Stimulated activated CD8-positive, alpha-beta memory T cell treated with anti-CD3 and anti-CD28 coated beads, Interleukin-4, amount 100 ng/mL, for 4 hours (primary cell): ENCODE measurements around the gene HES3.

Experiments
- DNase-seq, 2 donors: peaks; one replicate each; pipeline ENCODE4 v3.0.0-alpha.2; 2020; ENCODE audit warnings: low read depth in 2 of 2, low spot score in 1 of 2

The HES3 gene

DNA sequence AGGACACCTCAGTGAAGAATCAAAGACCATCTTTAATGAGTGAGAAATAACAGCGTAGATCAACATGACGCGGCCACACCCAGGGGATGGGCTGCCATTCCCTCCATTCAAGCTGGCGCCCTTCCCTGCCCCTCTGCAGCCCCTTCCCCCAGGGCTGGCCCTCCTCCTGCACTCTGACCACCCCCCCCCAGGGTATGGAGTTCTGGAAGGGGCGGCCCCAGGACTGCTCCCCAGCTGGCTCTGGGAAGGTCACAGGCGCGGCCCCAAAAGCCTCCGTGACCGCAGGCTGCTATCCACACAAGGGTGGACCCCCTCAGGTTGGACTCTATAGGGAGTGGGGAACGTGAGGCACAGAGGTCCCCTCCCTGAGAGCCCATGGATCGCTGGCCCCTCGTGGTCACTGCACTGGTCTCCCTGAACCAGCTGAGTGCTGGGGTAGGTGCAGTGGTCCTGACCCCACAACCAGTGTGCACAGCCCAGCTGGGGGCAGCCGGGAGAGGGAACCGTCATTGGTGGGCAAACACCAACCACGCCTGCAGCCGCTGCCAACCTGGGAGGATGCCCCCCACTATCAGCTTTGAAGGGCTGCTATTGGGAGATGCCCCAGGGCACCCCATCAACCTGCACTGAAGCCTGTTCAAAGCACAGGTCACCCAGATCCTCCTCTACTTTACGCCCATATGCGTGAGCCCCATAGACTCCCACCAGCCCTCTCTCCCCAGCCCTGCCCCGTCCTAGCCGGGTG lies 33.0 kb downstream of the HES3 start:
- no peak for DNase-seq

DNA sequence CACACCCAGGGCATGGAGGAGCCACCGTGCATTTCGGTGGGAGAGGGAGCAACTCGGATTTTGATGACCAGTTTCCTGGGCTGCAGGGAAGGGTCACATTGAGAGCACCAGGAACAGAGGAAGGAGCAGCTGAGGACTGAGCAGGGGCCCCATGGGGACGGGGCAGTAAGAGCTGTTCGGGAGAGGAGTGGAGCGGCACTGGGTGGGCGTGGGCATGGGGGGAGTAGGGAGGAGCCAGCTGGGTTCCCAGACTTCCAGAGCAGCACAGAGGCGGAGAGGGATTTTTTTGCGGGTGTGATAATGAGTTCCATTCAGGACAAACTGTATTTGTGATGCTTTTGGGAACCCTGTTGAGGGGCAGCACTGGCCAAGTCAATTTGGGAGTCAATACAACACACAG lies 34.3 kb downstream of the HES3 start:
- no peak for DNase-seq

DNA sequence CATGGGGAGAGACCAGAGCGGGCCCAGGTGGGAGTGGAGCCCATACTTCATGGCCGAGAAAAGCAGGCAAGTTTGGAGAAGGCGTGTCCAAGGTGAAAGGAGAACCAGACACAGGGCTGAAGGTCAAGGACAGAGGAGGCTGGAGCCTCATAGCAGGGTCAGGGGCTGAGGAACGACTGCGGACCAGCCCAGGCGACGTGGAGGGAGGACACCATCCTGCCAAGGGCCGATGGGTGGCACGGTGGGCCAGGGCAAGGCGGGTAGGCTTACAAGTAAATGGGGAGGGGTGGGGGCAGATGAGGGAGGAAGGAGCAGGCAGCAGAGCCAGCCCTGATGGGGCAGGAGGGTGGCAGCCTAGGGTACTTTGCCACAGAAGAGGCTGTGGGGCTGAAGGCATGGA lies 35.1 kb downstream of the HES3 start:
- no peak for DNase-seq

DNA sequence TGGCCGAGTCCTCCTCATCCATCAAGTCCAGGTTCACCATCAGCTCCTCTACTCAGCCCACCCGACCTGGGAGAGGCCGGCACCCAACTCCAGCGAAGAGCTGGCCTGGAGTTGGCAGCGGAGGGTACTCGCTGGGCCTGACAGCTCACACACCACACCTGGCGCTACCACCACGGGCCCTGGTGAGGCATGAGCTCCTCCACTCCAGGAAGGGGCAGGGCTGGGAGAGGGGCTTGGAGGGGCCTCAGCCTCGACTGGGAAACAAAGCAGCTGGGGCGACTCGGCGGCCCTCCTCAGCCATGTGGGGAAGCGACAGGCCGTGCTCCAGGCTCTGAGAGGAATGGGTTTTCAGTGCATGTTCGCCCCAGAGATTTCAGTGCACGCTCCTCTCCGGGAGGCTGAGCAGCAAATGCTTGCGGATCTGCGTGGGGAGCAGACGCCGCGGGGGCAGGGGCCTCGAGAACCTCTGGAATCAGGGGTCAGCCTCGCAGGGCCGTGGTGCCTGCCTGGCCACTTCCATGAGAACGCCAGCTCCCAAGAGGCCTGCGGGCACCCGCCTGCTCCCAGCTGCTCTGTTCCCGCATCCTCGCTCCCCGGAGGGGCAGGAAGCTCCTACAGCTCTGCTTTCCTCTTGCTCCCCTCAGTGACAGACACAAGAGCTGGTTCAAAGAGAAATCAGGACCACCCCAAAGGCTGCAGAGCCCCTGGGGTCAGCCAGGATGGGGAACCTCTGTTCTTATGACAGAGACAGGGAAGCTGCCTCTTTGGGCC lies 35.8 kb downstream of the HES3 start:
- no peak for DNase-seq

DNA sequence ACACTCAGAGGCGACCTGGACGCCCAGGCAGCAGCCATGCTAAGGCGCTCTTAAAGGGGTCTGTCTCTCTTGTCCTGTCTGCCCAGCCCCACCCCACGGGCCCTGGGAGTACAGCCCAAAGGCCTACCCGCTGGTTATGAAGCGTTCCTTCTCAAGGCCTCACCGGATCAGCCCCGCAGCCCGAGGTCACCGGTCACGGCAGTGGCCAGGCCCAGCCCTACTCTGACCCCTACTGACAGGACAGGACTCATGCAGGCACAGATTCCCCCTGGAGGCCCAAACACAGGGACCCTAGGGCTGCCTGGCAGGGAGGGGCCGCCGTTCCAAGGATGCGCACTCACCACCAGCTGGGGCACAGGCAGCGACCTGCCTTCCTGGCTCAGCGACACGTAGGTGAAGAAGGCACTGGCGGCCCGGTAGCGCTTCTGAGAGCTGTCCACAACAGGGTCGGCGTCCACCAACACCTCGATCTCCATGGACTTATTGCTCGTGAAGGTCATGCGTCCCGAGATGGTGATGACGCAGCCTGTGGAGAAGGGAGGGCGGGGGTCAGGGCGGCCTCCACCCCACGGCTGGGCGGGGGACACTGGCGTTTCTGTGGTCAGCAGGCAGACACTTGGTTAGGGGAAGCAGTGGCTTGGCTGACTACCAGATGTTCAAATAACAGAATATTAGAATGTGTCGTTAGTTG lies 36.9 kb downstream of the HES3 start:
- no peak for DNase-seq

DNA sequence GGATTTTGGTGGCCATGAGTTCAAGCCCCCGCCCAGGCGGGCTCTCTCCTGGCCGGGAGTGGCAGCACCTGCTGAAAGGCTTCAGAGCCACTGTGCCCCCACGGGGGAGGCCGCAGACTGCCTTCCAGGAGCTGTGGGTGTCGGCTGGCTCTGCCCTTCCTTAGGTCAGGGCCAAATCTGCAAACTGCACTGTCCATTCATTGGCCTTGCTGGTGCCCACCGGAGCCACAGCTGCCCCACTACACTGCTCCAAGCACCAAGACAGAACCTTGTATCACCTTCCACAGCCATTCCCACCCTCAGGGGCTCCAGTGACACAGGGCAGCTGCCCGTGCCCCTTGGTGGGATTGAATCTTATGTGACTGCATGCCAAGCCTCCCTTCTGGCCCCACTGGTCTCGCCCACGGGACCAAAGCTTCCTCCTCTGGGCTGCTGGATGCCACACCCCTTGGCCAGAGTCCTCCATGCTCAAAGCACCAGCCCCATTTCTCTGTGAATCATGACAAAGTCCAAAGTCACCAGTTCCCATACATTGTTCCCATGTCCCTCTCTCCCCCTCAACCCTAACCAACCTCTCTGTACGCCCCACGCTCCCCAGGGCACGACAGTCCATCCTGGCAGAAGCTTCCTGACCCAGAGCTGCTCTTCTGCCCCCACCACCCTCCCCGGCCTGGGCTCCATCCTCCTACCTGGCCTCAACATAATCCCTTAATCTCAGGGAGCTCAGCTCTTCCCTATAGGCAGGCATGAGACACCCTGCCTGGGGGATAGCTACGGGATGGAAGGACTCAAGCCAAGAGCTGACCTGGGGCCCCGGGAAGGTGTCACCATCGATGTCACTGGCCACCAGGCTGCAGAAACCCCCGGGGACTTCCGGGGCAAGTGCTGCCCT lies 37.8 kb downstream of the HES3 start:
- DNase-seq: no peak

DNA sequence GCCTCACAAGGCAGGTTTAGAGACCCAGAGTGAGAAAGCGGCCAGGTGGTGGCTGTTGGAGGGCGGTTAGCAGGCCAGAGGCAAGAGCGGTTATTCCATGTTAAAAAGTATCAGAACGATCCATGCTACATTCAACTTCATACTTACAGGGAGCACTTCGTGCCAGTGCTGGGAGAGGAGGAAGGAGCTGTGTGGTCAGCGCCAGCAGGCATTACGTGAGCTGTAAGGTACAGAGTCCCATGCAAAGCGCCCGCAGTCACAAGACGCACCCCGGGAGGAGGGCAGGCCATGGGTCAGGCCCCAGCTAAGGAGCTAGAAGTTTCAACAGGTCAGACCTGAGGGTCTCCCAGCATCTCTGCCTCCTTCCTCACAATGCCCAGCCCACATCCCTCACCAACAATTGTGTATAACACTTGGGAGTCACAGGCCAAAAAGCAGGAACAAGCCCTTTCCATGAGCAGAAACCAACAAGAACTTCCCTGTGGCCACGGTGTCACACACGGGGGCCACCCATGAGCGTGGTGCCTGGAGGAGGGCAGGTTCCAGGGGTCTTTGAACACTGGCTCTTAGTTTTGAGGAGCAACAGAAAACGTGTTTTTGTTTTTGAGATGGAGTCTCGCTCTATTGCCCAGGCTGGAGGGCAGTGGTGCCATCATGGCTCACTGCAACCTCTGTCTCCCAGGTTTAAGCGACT lies 38.7 kb downstream of the HES3 start:
- DNase-seq: no peak

DNA sequence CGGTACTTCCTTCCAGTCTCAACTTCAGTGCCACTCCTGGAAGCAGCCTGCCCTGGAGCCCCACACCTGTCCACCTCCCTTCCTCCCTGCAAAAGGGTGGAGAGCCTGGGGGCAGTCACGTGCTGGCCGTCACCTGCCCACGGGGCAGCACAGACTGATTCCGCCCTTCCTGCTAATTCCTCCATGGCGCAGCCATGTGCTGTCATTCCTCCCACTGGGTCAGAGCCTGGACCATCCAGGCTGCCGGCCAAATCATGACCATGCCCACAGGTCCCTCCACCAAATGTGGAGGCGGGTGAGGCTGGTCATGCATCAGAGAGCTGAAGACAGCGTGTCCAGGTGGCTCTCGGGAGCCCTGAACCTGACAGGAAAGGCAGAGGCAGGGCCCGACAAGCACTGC lies 41.4 kb downstream of the HES3 start:
- no peak for DNase-seq

DNA sequence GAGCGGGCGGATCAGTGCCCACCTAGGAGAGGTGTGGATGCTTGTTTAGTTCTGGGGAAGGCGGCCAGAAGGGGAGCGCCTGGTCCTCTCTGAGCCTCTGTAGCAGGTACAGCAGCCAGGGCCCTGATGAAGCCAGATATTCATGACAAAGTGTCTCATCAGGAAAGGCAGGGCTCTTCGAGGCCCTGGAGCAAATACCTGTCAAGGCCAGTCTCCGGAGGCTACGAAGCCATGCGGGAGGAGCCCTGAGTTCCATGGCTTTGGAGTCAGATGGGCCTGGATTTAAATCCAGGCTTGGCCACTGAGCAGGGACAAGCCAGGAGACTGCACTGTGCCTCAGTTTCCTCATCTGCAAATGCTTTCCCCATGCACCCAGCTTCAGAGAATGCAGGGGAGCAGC lies 42.3 kb downstream of the HES3 start:
- DNase-seq: no peak

DNA sequence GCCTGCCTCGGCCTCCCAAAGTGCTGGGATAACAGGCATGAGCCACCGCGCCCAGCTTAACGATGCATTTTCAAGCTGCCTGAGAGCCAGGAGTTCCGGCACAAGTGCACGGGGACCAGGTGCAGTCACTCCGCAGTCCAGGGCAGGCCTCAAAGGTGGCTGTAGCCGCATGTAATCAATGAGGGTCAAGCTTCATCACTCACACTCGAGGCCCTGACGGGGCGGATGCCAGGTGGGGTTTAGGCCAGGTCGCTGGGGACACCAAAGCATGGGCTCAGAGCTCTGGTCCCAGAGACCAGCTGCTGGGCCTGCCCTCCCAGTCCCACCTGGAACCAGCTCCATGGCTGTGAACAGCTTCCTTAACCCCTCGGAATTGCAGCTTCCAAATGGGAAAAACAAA lies 43.0 kb downstream of the HES3 start:
- no peak for DNase-seq

DNA sequence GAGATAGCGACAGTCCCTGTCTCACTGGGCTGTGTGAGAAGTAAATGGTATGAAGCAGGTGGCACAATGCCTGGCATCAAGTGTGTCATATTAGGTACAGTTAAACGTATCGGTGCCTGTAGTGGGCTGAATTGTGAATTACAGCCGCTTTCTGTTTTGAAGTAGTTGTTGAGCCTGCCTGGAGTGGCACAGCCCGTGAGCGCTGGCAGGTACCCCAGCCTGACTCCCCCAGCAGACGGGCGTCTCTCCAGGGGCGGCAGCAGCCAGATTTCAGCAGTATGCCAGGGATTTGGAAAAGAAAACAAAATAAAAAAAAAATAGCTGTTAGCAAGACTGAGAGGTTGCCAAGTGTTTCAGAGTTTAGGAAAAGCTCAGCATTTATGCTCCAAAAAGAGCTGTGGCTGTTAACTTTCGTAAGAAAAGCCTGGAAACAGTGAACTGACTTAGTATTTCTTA lies 43.5 kb downstream of the HES3 start:
- no peak for DNase-seq

DNA sequence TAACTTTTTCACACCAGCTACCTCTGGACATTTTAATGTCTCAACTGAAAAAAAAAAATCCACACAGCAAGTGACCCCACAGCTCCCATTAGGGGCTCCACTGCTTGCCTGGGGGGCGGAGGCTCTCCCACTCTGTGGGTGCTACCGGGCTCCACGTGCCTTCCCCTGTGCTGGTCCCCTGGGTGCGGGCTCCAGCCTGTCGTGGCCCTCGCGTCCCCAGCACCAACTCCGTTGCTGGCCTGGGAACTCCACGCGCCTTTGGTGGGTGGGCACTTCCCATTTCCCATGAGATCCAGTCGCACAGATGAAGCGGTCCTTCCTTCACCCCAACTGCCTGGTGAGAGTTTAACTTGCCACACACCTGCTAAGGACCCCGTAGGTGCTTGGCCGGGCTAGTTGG lies 44.0 kb downstream of the HES3 start:
- DNase-seq: no peak

DNA sequence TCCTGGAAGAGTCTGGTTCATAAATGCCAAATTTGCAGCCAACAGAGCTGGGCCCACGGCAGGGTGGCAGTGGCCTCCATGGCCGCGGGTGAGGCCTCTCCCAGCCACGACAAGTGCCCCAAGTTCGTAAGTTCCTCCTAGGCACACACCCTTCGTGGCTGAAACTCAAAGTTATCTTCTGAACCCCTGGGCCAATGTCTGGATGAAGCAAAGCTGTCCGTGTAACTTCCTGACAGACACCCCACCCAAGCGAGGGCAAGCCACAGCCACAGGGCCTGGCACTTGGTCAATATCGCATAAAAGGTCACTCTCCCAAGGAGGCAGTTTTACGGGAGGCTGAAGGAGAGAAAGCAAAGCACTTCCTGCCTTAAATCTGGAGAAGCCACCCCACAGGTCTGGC lies 44.7 kb downstream of the HES3 start:
- DNase-seq: no peak

DNA sequence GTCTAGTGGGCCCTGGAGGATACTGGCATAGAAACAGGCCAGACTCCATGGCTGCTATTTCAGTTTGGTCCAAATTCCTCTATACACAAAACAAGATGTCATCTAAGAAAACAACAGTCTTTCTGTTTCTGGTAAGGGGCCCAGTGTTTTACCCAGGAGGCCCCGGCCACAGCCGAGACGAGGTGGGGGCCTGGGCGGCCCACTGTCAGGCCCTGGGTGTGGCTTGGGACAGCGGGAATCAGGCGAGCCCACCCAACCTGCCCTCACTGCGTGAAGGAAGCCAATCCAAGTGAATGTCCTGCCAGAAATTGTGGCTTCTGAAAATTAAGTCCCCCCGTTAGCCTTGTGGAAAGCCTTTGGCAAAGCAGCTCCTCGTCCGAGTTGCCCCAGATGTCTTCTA lies 48.1 kb downstream of the HES3 start:
- DNase-seq: no peak

DNA sequence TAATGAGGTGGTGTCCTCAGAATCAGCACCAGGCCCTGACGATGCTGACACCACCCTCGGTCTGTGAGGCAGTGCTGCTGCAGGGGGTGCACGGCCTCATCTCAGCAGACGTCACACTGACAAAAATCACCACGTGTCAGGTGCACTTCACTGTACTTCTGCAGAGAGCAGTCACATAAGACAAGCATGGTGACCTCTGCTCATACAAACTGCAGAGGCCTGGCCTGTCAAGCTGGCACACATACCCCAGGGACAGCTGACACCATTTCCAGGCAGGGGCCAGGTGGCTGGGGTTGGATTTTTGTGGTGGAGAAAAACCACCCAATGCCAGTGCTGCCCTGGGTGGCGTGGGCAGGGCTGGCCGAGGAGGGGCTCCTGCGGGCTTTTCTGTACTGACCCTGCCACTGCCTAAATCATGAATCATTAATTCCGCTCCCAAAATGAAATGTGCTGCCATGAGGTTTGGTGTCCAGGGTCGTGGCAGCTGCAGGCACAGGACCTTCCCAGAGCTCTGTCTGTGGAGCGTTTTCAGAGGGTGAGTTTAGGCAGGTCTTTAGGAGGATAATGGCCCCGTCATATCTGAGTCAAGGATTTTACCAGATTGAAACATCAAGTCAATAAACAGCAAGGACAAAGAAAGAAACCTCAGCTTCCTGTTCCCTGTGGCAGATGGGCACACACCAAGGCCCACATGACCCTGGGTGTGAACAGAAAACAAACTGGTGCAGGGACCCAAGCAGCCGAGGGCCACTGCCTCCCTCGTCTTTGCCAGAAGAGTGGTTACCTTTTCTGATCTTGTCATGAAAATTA lies 50.3 kb downstream of the HES3 start:
- no peak for DNase-seq

DNA sequence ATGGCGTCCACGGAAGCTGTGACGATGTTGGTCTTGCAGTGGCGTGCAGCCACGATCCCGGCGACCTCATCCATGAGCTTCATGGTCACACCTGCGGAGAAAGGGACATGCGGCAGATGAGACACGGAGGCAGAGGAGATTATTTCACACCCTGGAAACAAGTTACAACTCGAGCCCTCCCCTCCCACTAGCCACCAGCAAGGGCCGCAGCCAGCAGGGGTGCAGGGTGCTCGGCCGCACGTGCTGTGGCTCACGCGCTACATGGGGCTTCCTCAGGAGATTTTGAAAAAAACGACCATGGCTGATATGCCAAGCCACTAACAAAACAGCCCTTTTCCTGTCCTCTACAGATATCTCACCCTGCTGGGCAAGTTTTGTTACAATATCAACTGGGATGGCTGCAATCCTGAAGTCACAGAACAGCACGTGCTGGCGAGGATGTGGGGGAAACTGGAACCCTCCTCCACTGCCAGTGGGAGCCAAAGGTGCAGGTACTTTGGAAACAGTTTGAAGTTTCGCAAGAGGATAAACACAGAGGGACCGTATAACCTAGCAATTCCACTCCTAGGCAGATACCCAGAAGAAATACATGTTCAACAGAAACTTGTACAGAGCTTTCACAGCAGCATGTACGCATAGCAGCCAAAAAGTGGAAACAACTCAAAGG lies 51.0 kb downstream of the HES3 start:
- DNase-seq: no peak
